Measurements from ENCODE around the gene CIBAR2. TPM values are rescaled to one million over a fixed set of nuclear protein-coding genes. Genes with fewer than 3 reads are reported as not detected.
A peak's percentile ranks its signal among the peaks of the same experiment; 100 is the strongest.

Gene CIBAR2
- not detected for total RNA-seq

GRCh38 chr16:85112364-85112763 is at the start of gene CIBAR2:
CIBAR2 (minus strand) TSS chr16:85112472; CDS start chr16:85112352, 120 bp downstream.
- H3K36me3 Mint-ChIP-seq (ENCODE audit: low read depth) = no peaks in the 10 kb centered on the region
- H3K27me3 Mint-ChIP-seq = no peaks in the 10 kb centered on the region
- H3K4me3 Mint-ChIP-seq = no peak within 1 kb of the TSS
- CTCF ChIA-PET = interaction anchor here (0.8 to 1.2 kb wide), 3 partner anchors 21 to 141 kb away, joined by 3 to 4 read pairs (median 3); no protein-coding TSS in a partner anchor
- peaks cover 1% of the 10 kb centered on the region for H3K9me3 Mint-ChIP-seq
- POLR2A ChIA-PET = no interaction called here
- TF ChIP-seq CTCF (IDR thresholded peaks at IDR 0.05) = no peak
- no peak within 1 kb of the TSS for H3K27ac Mint-ChIP-seq
- intact Hi-C loops (cut with micrococcal nuclease) = no loop called here
- H3K4me1 Mint-ChIP-seq (ENCODE audit: low read depth) = peaks cover 11% of the 10 kb centered on the region
- DNase-seq (no peak), ATAC-seq (no peak)

- DNase-seq (no peak), ATAC-seq (no peak)
- ChIA-PET CTCF (interaction anchor here (1.7 to 2.0 kb wide), 4 partner anchors 11 to 93 kb away, joined by 4 to 6 read pairs (median 5); no protein-coding TSS in a partner anchor), POLR2A (no interaction called here)
- no peak overlapping the region for H3K4me3 Mint-ChIP-seq
- intact Hi-C loops (cut with micrococcal nuclease) = no loop called here
- H3K36me3 Mint-ChIP-seq (ENCODE audit: low read depth) = no peaks in the 10 kb centered on the region
- H3K4me1 Mint-ChIP-seq (ENCODE audit: low read depth) = peaks cover 15% of the 10 kb centered on the region
- no peaks in the 10 kb centered on the region for H3K9me3 Mint-ChIP-seq
- H3K27ac Mint-ChIP-seq = no peak overlapping the region
- TF ChIP-seq CTCF (IDR thresholded peaks at IDR 0.05) = no peak
- no peaks in the 10 kb centered on the region for H3K27me3 Mint-ChIP-seq
These were observed 47.1 kb upstream of the CIBAR2 start for GRCh38 chr16:85159179-85159980.

GRCh38 chr16:85158743-85159178 is 46.5 kb upstream of the CIBAR2 start:
- ATAC-seq (no peak), DNase-seq (no peak)
- intact Hi-C loops (cut with micrococcal nuclease) = no loop called here
- Mint-ChIP-seq H3K9me3 (no peaks in the 10 kb centered on the region), H3K36me3 (ENCODE audit: low read depth) (no peaks in the 10 kb centered on the region), H3K27me3 (no peaks in the 10 kb centered on the region), H3K4me3 (no peak overlapping the region), H3K4me1 (ENCODE audit: low read depth) (peaks cover 15% of the 10 kb centered on the region), H3K27ac (no peak overlapping the region)
- no peak for TF ChIP-seq CTCF (IDR thresholded peaks at IDR 0.05)
- POLR2A ChIA-PET = interaction anchor here (1.2 kb wide), 1 partner anchor 19 kb away, joined by 3 read pairs; no protein-coding TSS in a partner anchor
- CTCF ChIA-PET = interaction anchor here (1.7 to 2.0 kb wide), 4 partner anchors 12 to 94 kb away, joined by 4 to 6 read pairs (median 5); no protein-coding TSS in a partner anchor

- Mint-ChIP-seq H3K27ac (peak overlapping the region; percentile 92), H3K9me3 (no peaks in the 10 kb centered on the region), H3K27me3 (no peaks in the 10 kb centered on the region), H3K4me1 (ENCODE audit: low read depth) (peaks cover 15% of the 10 kb centered on the region), H3K36me3 (ENCODE audit: low read depth) (no peaks in the 10 kb centered on the region), H3K4me3 (peak overlapping the region; percentile 74)
- DNase-seq (peak; percentile 52), ATAC-seq (peak; percentile 87)
- intact Hi-C loops (cut with micrococcal nuclease) = no loop called here
- POLR2A ChIA-PET = interaction anchor here (1.2 kb wide), 1 partner anchor 18 kb away, joined by 3 read pairs; no protein-coding TSS in a partner anchor
- CTCF ChIA-PET = interaction anchor here (1.1 to 2.0 kb wide), 5 partner anchors 13 to 95 kb away, joined by 4 to 6 read pairs (median 5); no protein-coding TSS in a partner anchor
- TF ChIP-seq CTCF (IDR thresholded peaks at IDR 0.05) = no peak
These were observed 45.8 kb upstream of the CIBAR2 start for GRCh38 chr16:85157813-85158742.
